ENCODE results near the gene ZNF334. TPM values are rescaled to one million over a fixed set of nuclear protein-coding genes. Genes with fewer than 3 reads are reported as not detected.

The ZNF334 gene
- 10 to 100 TPM; 26.4 to 44.9 (median 33.6) TPM for polyA plus RNA-seq (ENCODE audit: insufficient read length in 3 of 3)
- long read RNA-seq, donor 1, partial matches to known transcripts, result 0 of 1 reads
- long read RNA-seq, donor 1, other reads (novel, unspliced or antisense), result 0 of 1 reads
- long read RNA-seq, donor 2, result 0 reads
- long read RNA-seq, donor 3, partial matches to known transcripts, result 0 of 1 reads
- long read RNA-seq, donor 3, other reads (novel, unspliced or antisense), result 0 of 1 reads
- long read RNA-seq, donor 4, partial matches to known transcripts, result 0 of 1 reads
- long read RNA-seq, donor 4, other reads (novel, unspliced or antisense), result 0 of 1 reads
- long read RNA-seq, donor 5, transcript ZNF334-204 (3 exons, 2,243 nt), result major isoform, 6 of 16 reads
- long read RNA-seq, donor 5, partial matches to known transcripts, result 5 of 16 reads
- long read RNA-seq, donor 5, other reads (novel, unspliced or antisense), result 0 of 16 reads
- long read RNA-seq, donor 6, partial matches to known transcripts, result 5 of 8 reads
- long read RNA-seq, donor 6, other reads (novel, unspliced or antisense), result 0 of 8 reads
- long read RNA-seq, donor 7, partial matches to known transcripts, result 0 of 3 reads
- long read RNA-seq, donor 7, other reads (novel, unspliced or antisense), result 0 of 3 reads
- long read RNA-seq, donor 8, partial matches to known transcripts, result 0 of 7 reads
- long read RNA-seq, donor 8, other reads (novel, unspliced or antisense), result 0 of 7 reads
- long read RNA-seq, donor 9, partial matches to known transcripts, result 0 of 1 reads
- long read RNA-seq, donor 9, other reads (novel, unspliced or antisense), result 0 of 1 reads
- long read RNA-seq, donor 10, partial matches to known transcripts, result 0 of 1 reads
- long read RNA-seq, donor 10, other reads (novel, unspliced or antisense), result 0 of 1 reads
- long read RNA-seq, donor 11, partial matches to known transcripts, result 0 of 2 reads
- long read RNA-seq, donor 11, other reads (novel, unspliced or antisense), result 0 of 2 reads
- long read RNA-seq, donor 12, partial matches to known transcripts, result 0 of 2 reads
- long read RNA-seq, donor 12, other reads (novel, unspliced or antisense), result 0 of 2 reads
- long read RNA-seq, donor 13, result 0 reads
- long read RNA-seq, donor 14, partial matches to known transcripts, result 0 of 2 reads
- long read RNA-seq, donor 14, other reads (novel, unspliced or antisense), result 0 of 2 reads
- long read RNA-seq, donor 15, partial matches to known transcripts, result 0 of 4 reads
- long read RNA-seq, donor 15, other reads (novel, unspliced or antisense), result 0 of 4 reads
- long read RNA-seq, donor 16, partial matches to known transcripts, result 14 of 23 reads
- long read RNA-seq, donor 16, other reads (novel, unspliced or antisense), result 0 of 23 reads

DNA sequence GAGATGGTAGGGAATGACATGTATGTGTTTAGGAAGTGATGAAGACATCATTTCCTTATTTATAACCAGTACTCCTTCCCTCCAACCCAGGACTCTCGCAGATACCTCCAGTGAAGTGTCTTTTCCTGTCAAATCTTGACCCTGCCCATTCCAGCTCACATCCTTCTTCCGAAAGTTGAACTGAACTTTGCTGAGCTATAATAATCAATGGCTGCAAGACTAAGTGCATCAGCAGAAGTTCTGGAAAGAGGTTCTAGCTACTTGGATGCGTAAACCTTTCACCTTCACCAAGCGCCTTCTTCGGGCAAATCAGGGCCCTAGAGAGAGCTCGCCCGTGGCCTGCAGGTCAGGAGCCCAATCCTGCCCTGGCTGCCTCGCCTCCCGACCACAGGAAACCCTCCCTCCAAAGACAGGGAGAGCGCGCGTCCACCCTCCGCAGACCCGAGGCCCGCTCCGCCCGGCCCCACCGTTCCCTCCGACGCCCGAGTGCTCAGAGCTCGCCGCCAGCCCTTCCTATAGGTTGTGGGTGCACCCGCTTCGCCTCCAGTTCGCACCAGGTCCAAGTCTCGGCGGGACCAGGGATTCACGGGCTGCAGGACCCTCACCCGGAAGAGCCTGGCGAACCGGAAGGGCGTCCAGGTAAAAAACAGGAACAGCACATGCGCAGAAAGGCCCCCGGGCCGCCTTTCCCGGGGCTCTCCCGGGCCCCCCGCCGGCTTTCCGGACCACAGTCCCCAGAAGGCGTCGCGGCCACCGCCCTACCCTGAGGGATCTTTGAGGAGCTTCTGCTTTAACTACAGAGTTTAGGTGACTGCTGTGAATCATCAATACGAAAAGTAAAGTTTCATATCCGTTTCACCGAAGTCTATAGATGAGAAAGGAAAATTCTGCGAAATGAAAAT is at the start of gene ZNF334:
Gene ZNF334 (minus strand): TSS at position 617 of the 902 bp plus-strand sequence. CDS start 1,457 bp downstream, outside the sequence.
- DNase-seq (ENCODE audit: extremely low read depth in 1 of 11, low read depth in 9 of 11, low spot score in 4 of 11), result peak; percentile 43 to 80 (median 67)

GRCh38 chr20:46562373-46563169 is 49.2 kb upstream of the ZNF334 start:
- DNase-seq (ENCODE audit: extremely low read depth in 1 of 11, low read depth in 9 of 11, low spot score in 4 of 11), result peak; percentile 67 to 85 (median 73)

GRCh38 chr20:46562009-46562372 is 48.6 kb upstream of the ZNF334 start:
- no peak for DNase-seq (ENCODE audit: extremely low read depth in 1 of 11, low read depth in 9 of 11, low spot score in 4 of 11)

DNA sequence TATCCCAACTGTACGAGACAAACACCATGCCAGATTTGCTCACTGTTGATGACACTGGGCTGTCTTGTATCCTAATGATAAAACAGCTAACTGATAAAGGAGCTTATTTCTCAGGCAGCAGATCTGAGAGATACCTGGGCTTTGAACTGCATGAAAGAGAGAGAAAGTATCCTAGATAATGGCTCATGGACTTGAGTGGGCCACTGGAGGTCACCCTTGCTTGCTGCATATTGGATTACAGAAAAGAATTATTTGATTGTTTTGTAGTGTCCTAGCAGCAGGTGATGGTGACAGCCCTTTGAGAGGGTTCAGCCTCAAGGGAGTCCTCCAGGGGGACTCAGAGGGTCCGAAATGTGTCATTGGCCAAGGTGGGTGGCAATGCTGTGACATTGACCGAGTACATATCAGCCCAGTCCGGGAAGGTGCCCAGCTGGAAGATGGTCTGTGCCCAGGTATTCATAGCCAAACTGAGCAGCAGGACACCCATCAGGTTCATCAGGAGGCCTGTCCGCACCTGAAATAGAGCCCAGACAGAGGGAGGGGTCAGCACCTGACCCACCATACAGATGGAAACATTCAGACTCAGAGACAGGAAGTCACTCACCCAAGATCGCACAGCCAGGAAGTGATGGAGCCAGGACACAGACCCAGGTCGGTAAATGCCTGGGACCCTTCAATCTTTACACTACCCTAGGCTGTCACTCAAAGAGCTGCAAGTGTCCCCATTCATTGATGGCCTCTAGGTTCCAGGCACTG is 46.5 kb upstream of the ZNF334 start:
- no peak for DNase-seq (ENCODE audit: extremely low read depth in 1 of 11, low read depth in 9 of 11, low spot score in 4 of 11)

- no peak for DNase-seq (ENCODE audit: extremely low read depth in 1 of 11, low read depth in 9 of 11, low spot score in 4 of 11)
Measured at GRCh38 chr20:46559001-46559400, 45.6 kb upstream of the ZNF334 start.

DNA sequence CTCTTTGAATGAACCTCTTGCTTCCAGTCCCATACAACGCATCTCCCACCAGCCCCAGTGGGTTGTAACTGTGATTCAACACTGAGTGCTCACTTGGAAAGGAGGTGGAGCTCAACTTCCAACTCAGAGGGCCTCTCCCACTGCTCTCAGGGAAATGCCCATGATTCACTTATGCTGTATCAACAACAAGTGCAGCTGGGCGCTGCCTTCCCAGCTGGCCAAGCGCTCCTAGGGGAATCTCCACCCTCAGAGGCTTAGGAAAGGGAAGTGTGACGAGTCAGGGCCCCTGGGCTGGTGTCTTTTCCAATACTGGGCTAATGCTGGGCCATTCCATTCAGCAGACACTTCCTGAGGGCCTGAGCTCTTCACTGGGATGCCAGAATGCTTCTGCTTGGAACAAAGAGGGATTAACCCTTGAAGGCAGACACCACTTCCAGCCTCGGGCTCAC is 45.2 kb upstream of the ZNF334 start:
- no peak for DNase-seq (ENCODE audit: extremely low read depth in 1 of 11, low read depth in 9 of 11, low spot score in 4 of 11)

- DNase-seq (ENCODE audit: extremely low read depth in 1 of 11, low read depth in 9 of 11, low spot score in 4 of 11), result no peak
Measured at GRCh38 chr20:46557231-46557956, 44.0 kb upstream of the ZNF334 start.

GRCh38 chr20:46555370-46555956 is 42.1 kb upstream of the ZNF334 start:
- no peak for DNase-seq (ENCODE audit: extremely low read depth in 1 of 11, low read depth in 9 of 11, low spot score in 4 of 11)

DNA sequence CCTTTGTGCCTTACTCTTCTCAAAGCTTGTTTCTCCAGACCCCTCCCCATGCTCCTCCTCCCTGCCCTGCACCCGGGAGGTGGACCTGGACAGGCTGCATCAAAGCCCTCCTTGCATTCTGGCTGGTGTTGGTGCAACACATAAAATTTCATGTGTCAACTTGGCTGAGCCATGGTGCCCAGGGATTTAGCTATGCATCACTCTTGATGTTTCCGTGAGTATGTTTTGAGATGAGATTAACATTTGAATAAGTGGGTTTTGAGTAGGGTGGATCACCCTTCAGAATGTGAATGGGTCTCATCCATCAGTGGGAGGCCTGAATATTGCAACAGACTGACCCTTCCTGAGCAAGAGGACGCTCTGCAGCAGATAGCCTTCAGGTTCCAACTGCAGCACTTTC is 41.5 kb upstream of the ZNF334 start:
- no peak for DNase-seq (ENCODE audit: extremely low read depth in 1 of 11, low read depth in 9 of 11, low spot score in 4 of 11)

DNA sequence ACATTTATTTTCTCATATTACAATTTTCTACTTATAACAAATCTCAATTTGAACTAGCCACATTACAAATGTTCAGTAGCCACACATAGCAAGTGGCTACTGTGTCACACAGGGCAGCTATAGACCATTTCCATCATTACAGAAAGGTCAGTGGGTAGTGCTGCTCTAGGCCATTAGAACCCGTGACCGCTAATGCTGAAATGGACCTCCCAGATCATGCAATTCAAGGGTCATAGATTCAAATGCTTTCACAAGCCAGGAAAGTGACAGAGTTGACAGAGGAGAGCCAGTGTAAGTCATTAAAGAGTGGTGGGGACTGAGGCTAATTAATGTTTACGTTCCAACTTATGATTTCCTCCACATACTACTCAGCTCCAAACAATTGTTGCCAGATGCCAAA is 40.6 kb upstream of the ZNF334 start:
- no peak for DNase-seq (ENCODE audit: extremely low read depth in 1 of 11, low read depth in 9 of 11, low spot score in 4 of 11)

- no peak for DNase-seq (ENCODE audit: extremely low read depth in 1 of 11, low read depth in 9 of 11, low spot score in 4 of 11)
Measured at GRCh38 chr20:46552460-46553420, 39.4 kb upstream of the ZNF334 start.

GRCh38 chr20:46551522-46552381 is 38.4 kb upstream of the ZNF334 start:
- no peak for DNase-seq (ENCODE audit: extremely low read depth in 1 of 11, low read depth in 9 of 11, low spot score in 4 of 11)

DNA sequence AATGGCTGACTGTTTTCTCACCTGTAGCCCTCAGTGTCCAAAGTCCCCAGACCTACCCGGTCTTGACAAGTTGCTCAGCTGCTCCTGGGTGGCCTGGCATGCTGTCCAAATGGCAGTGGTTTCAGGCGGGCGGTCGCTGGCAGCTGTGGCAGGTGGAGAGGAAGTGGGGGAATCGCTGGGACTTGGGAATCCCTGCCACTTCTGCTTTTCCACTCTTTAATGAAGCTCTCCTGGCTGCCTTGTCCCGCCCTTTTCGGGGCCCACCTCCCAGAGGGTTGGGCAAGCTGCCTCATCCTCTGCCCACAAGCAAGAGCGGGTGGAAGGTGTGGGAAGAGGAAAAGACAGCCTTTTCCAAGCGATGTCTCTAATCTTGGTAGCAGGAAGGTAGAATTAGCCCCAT is 37.1 kb upstream of the ZNF334 start, which contains the start of gene OCSTAMP:
Gene OCSTAMP (minus strand): TSS at position 194 of the 400 bp plus-strand sequence. CDS start 94 bp downstream, at position 100.
- DNase-seq (ENCODE audit: extremely low read depth in 1 of 11, low read depth in 9 of 11, low spot score in 4 of 11), result no peak
